ENCODE data around the gene NF1. TPM values are rescaled to one million over a fixed set of nuclear protein-coding genes. Genes with fewer than 3 reads are reported as not detected.
A peak's percentile ranks its signal among the peaks of the same experiment; 100 is the strongest.
"Not testable (repeated sequence)": the region's sequence is repeated elsewhere in the genome, so short reads cannot be mapped to it uniquely, and the experiment has no call there.

Gene NF1
- total and polyA plus RNA-seq, 8 donors = 45.0 to 57.7 (median 52.0) TPM

GRCh38 chr17:31275116-31275515 lies 180.3 kb downstream of the NF1 start:
- Histone ChIP-seq H3K4me3 (no peak overlapping the region), H3K27ac (peak overlapping the region in 1 of 2 donors; percentile 77), H3K9me3 (no peaks in the 10 kb centered on the region), H3K4me1 (peaks cover 11 to 28% of the 10 kb centered on the region in 2 donors), H3K36me3 (peaks cover 0 to 7% of the 10 kb centered on the region in 2 donors), H3K27me3 (no peaks in the 10 kb centered on the region)
- peak; percentile 14 for ATAC-seq
- TF ChIP-seq, protein P1, sequence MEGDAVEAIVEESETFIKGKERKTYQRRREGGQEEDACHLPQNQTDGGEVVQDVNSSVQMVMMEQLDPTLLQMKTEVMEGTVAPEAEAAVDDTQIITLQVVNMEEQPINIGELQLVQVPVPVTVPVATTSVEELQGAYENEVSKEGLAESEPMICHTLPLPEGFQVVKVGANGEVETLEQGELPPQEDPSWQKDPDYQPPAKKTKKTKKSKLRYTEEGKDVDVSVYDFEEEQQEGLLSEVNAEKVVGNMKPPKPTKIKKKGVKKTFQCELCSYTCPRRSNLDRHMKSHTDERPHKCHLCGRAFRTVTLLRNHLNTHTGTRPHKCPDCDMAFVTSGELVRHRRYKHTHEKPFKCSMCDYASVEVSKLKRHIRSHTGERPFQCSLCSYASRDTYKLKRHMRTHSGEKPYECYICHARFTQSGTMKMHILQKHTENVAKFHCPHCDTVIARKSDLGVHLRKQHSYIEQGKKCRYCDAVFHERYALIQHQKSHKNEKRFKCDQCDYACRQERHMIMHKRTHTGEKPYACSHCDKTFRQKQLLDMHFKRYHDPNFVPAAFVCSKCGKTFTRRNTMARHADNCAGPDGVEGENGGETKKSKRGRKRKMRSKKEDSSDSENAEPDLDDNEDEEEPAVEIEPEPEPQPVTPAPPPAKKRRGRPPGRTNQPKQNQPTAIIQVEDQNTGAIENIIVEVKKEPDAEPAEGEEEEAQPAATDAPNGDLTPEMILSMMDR (IDR thresholded peaks at IDR 0.05) = no peak
- no peak for DNase-seq
- intact Hi-C loops (cut with DNase I) = no loop called here

GRCh38 chr17:31279401-31279800 lies 184.6 kb downstream of the NF1 start:
- DNase-seq (no peak), ATAC-seq (no peak)
- intact Hi-C loops (cut with DNase I) = no loop called here
- no peak overlapping the region for H3K27ac ChIP-seq
- peaks cover 0 to 8% of the 10 kb centered on the region in 2 donors for H3K36me3 ChIP-seq
- TF ChIP-seq, protein P1 (IDR thresholded peaks at IDR 0.05) = no peak
- no peak overlapping the region for H3K4me3 ChIP-seq
- H3K4me1 ChIP-seq = peaks cover 5 to 13% of the 10 kb centered on the region in 2 donors
- no peaks in the 10 kb centered on the region for H3K9me3 ChIP-seq
- no peaks in the 10 kb centered on the region for H3K27me3 ChIP-seq

DNA sequence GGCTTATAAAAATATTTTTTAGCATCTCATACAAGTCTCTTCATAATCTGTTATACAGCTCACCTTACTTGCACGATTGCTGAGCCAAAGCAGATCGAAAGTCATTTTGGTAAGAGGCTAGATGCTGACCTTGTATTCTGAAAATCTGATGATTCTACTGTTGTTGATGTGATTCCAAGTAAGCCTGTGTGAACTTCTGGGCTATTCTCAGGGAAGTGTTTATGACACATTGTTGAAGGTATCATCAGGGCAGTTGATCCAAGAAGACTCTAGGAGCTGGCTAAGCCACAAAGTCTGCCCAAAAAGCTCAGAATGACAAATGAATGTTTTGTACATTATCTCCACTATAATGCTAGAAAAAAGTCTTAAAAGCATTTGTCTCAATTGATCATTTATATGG lies 186.3 kb downstream of the NF1 start:
- peaks cover 0 to 11% of the 10 kb centered on the region in 2 donors for H3K36me3 ChIP-seq
- TF ChIP-seq, protein P1 (IDR thresholded peaks at IDR 0.05) = no peak
- DNase-seq (no peak), ATAC-seq (no peak)
- no peaks in the 10 kb centered on the region for H3K9me3 ChIP-seq
- H3K27ac ChIP-seq = no peak overlapping the region
- intact Hi-C loops (cut with DNase I) = no loop called here
- no peaks in the 10 kb centered on the region for H3K4me1 ChIP-seq
- no peak overlapping the region for H3K4me3 ChIP-seq
- no peaks in the 10 kb centered on the region for H3K27me3 ChIP-seq

GRCh38 chr17:31283841-31284240 lies 189.1 kb downstream of the NF1 start:
- intact Hi-C loops (cut with DNase I) = no loop called here
- Histone ChIP-seq H3K4me1 (no peaks in the 10 kb centered on the region), H3K27me3 (no peaks in the 10 kb centered on the region), H3K4me3 (no peak overlapping the region), H3K27ac (no peak overlapping the region), H3K9me3 (no peaks in the 10 kb centered on the region), H3K36me3 (peaks cover 0 to 6% of the 10 kb centered on the region in 2 donors)
- TF ChIP-seq, protein P1 (IDR thresholded peaks at IDR 0.05) = no peak
- ATAC-seq (no peak), DNase-seq (no peak)

DNA sequence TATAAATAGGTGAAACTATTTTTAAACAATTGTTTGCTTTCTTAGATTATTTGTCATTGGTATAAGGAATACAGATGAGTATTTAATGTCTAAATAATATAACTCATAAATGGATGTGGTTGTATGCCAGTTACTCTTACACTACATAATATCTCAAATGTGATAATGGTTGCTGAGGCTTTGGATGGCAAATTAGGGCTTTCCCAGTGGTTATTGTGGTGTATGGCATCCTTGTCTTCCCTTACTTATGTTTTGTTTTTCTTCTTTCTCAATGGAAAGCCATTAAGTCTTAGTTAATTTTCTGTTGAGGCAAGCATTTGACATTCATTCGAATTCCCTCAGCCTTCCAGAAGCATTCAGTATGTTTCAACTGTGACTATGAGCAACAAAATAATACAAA lies 191.8 kb downstream of the NF1 start:
- no peak overlapping the region for H3K4me3 ChIP-seq
- TF ChIP-seq, protein P1 (IDR thresholded peaks at IDR 0.05) = no peak

DNA sequence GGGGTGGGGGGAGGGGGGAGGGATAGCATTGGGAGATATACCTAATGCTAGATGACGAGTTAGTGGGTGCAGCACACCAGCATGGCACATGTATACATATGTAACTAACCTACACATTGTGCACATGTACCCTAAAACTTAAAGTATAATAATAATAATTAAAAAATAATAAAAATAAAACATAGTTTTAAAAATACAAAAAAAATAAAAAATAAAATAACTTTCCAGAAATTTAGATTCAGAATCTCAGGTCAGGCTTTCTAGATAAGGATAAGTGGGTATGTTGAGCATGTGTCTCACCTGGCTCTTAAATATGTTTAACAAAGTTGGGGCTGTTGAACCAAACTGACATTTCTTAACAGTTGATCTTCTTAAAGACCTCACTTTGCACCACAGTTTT lies 193.2 kb downstream of the NF1 start:
- H3K27me3 ChIP-seq; H3K4me1 ChIP-seq; DNase-seq; ATAC-seq; H3K9me3 ChIP-seq; H3K27ac ChIP-seq; H3K36me3 ChIP-seq; intact Hi-C loops (cut with DNase I); H3K4me3 ChIP-seq: not testable (repeated sequence)

More for the DNA sequence above, 191.8 kb downstream of the NF1 start:
- intact Hi-C loops (cut with DNase I) = no loop called here
- no peaks in the 10 kb centered on the region for H3K4me1 ChIP-seq
- peaks cover 0 to 6% of the 10 kb centered on the region in 2 donors for H3K36me3 ChIP-seq
- DNase-seq (no peak), ATAC-seq (no peak)
- H3K27me3 ChIP-seq = no peaks in the 10 kb centered on the region
- no peaks in the 10 kb centered on the region for H3K9me3 ChIP-seq
- H3K27ac ChIP-seq = no peak overlapping the region
